Erythroblast (primary cell): ENCODE measurements around the gene NPHP4.

Experiments
- GATA1 ChIP-seq: IDR thresholded peaks from 2 replicates; pipeline ENCODE4 v1.6.1; 2011; ENCODE audit warnings: low read depth, mild to moderate bottlenecking, control low read depth, low read length, moderate library complexity
- POLR2A ChIP-seq: IDR thresholded peaks from 2 replicates; pipeline ENCODE4 v1.6.1; 2011; ENCODE audit warnings: mild to moderate bottlenecking, low read length

- TF ChIP-seq GATA1, result no peak
- TF ChIP-seq POLR2A, result no peak
Measured at GRCh38 chr1:5813480-5813879, 178.7 kb downstream of the NPHP4 start.
